Mesothelial cell of epicardium (in vitro differentiated cells): ENCODE results near the gene RGS4. TPM values are rescaled to one million over a fixed set of nuclear protein-coding genes. Genes with fewer than 3 reads are reported as not detected.

ENCODE experiments used
- DNase-seq, 2 experiments: peaks; one replicate each; pipeline ENCODE4 v3.0.0; 2021; ENCODE audit warnings: low spot score in 2 of 2; ENCODE audit not compliant: unreplicated experiment in 2 of 2
- H3K27ac Mint-ChIP-seq: 2 replicates; pipeline ENCODE4 v1.8.0; 2021; ENCODE audit warnings: mixed read lengths
- H3K27me3 Mint-ChIP-seq: 2 replicates; pipeline ENCODE4 v1.8.0; 2021; ENCODE audit warnings: low read depth, mixed read lengths
- H3K36me3 Mint-ChIP-seq: 2 replicates; pipeline ENCODE4 v1.8.0; 2021; ENCODE audit warnings: mixed read lengths
- H3K4me1 Mint-ChIP-seq: 2 replicates; pipeline ENCODE4 v1.8.0; 2021; ENCODE audit warnings: mixed read lengths
- H3K4me3 Mint-ChIP-seq: 2 replicates; pipeline ENCODE4 v1.8.0; 2021; ENCODE audit warnings: mild to moderate bottlenecking, moderate library complexity, mixed read lengths
- H3K9me3 Mint-ChIP-seq: 2 replicates; pipeline ENCODE4 v1.8.0; 2021; ENCODE audit warnings: mixed read lengths
- CTCF ChIP-seq: fragments of 200-600 bp; sonication (generic); IDR thresholded peaks from one replicate; pipeline ENCODE4 v1.5.0; 2021; ENCODE audit warnings: antibody characterized with exemption; ENCODE audit not compliant: unreplicated experiment
- total RNA-seq: library from RNA; stranded (reverse); gene quantifications from 3 replicates; pipeline ENCODE4 v1.2.1, GENCODE V29; 2021

RGS4 gene
- total RNA-seq, 1 donor from 2014 or later: 33.8 TPM

- Mint-ChIP-seq H3K27ac (no peak overlapping the region), H3K36me3 (no peaks in the 10 kb centered on the region), H3K9me3 (no peaks in the 10 kb centered on the region), H3K27me3 (peaks cover 2% of the 10 kb centered on the region), H3K4me1 (no peaks in the 10 kb centered on the region), H3K4me3 (no peak overlapping the region)
- no peak for DNase-seq
- no peak for TF ChIP-seq CTCF
These were observed 20.3 kb upstream of the RGS4 start for GRCh38 chr1:163048869-163049268.

GRCh38 chr1:163049296-163049695, 19.9 kb upstream of the RGS4 start:
- peaks cover under 1% of the 10 kb centered on the region for H3K4me1 Mint-ChIP-seq
- no peak overlapping the region for H3K4me3 Mint-ChIP-seq
- H3K27ac Mint-ChIP-seq: no peak overlapping the region
- no peak for TF ChIP-seq CTCF
- no peaks in the 10 kb centered on the region for H3K36me3 Mint-ChIP-seq
- no peak for DNase-seq
- H3K9me3 Mint-ChIP-seq: no peaks in the 10 kb centered on the region
- peaks cover 2% of the 10 kb centered on the region for H3K27me3 Mint-ChIP-seq

GRCh38 chr1:163050496-163050895, 18.7 kb upstream of the RGS4 start:
- no peaks in the 10 kb centered on the region for H3K36me3 Mint-ChIP-seq
- no peaks in the 10 kb centered on the region for H3K27me3 Mint-ChIP-seq
- H3K4me3 Mint-ChIP-seq: no peak overlapping the region
- no peaks in the 10 kb centered on the region for H3K9me3 Mint-ChIP-seq
- DNase-seq: no peak
- TF ChIP-seq CTCF: no peak
- H3K27ac Mint-ChIP-seq: no peak overlapping the region
- H3K4me1 Mint-ChIP-seq: peaks cover 7% of the 10 kb centered on the region

GRCh38 chr1:163054181-163054591, 15.0 kb upstream of the RGS4 start:
- Mint-ChIP-seq H3K9me3 (no peaks in the 10 kb centered on the region), H3K4me3 (no peak overlapping the region), H3K36me3 (no peaks in the 10 kb centered on the region), H3K4me1 (peaks cover 7% of the 10 kb centered on the region), H3K27me3 (no peaks in the 10 kb centered on the region), H3K27ac (no peak overlapping the region)
- no peak for TF ChIP-seq CTCF
- DNase-seq: no peak

GRCh38 chr1:163055005-163055404, 14.2 kb upstream of the RGS4 start:
- H3K36me3 Mint-ChIP-seq: no peaks in the 10 kb centered on the region

More at GRCh38 chr1:163055005-163055404, 14.2 kb upstream of the RGS4 start:
- Mint-ChIP-seq H3K9me3 (no peaks in the 10 kb centered on the region), H3K27ac (no peak overlapping the region), H3K27me3 (no peaks in the 10 kb centered on the region), H3K4me1 (peaks cover 7% of the 10 kb centered on the region), H3K4me3 (no peak overlapping the region)
- TF ChIP-seq CTCF: no peak
- DNase-seq: no peak
